ENCODE measurements around the gene NKAPL. TPM values are rescaled to one million over a fixed set of nuclear protein-coding genes. Genes with fewer than 3 reads are reported as not detected.

NKAPL gene
- polyA plus RNA-seq, 1 donor, result 0.90 TPM

- H3K4me3 ChIP-seq (ENCODE audit: low read length), result peak within 1 kb of the TSS; percentile 76
- peak; percentile 86 to 96 for DNase-seq
- H3K4me1 ChIP-seq (ENCODE audit: control insufficient read depth, insufficient read depth, low read length), result peaks cover 3% of the 10 kb centered on the region
- peak within 1 kb of the TSS; percentile 85 for H3K27ac ChIP-seq (ENCODE audit: low read length)
- H3K9me3 ChIP-seq (ENCODE audit: control insufficient read depth, low read depth, low read length), result no peaks in the 10 kb centered on the region
- peaks cover 8% of the 10 kb centered on the region for H3K27me3 ChIP-seq (ENCODE audit: control insufficient read depth, insufficient read depth, low read length)
- WGBS (ENCODE audit: insufficient coverage, low lambda C conversion rate), result 0% methylated on average over 5 of the region's 32 CpGs
- H3K36me3 ChIP-seq (ENCODE audit: control insufficient read depth, insufficient read depth, low read length), result peaks cover 7% of the 10 kb centered on the region
These were observed 8.0 kb downstream of the NKAPL start, which contains the start of gene ZSCAN26 for GRCh38 chr6:28266962-28267694. Gene ZSCAN26, plus strand, starts transcription at chr6:28267143. Its CDS starts 4,777 bp downstream, at chr6:28271920.

DNA sequence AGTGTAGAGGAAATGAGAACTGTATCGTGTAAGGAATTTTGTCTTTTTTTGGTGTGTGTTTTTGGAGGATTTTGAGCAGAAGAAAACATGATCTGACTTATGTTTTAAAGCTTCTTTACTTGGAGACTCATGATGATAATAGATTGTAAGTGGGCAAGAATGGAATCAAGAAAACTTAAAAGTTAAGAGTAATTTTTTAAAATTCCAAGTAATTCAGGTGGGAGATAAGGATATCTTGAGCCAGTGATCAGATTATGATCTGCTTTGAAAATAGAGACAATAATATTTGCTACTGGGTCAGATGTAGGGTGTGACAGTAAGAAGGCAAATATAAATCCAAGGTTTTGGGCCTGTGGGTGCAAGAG is 8.6 kb downstream of the NKAPL start:
- peak overlapping the region; percentile 85 for H3K27ac ChIP-seq (ENCODE audit: low read length)
- H3K4me3 ChIP-seq (ENCODE audit: low read length), result peak overlapping the region; percentile 76
- no peak for DNase-seq
- H3K9me3 ChIP-seq (ENCODE audit: control insufficient read depth, low read depth, low read length), result no peaks in the 10 kb centered on the region
- peaks cover 13% of the 10 kb centered on the region for H3K36me3 ChIP-seq (ENCODE audit: control insufficient read depth, insufficient read depth, low read length)
- peaks cover 3% of the 10 kb centered on the region for H3K4me1 ChIP-seq (ENCODE audit: control insufficient read depth, insufficient read depth, low read length)
- WGBS (ENCODE audit: insufficient coverage, low lambda C conversion rate), result 0% methylated on average over 1 of the region's 1 CpG
- H3K27me3 ChIP-seq (ENCODE audit: control insufficient read depth, insufficient read depth, low read length), result peaks cover 3% of the 10 kb centered on the region

- DNase-seq, result no peak
- H3K27ac ChIP-seq (ENCODE audit: low read length), result no peak overlapping the region
- peaks cover 29% of the 10 kb centered on the region for H3K36me3 ChIP-seq (ENCODE audit: control insufficient read depth, insufficient read depth, low read length)
- no peaks in the 10 kb centered on the region for H3K27me3 ChIP-seq (ENCODE audit: control insufficient read depth, insufficient read depth, low read length)
- H3K9me3 ChIP-seq (ENCODE audit: control insufficient read depth, low read depth, low read length), result no peaks in the 10 kb centered on the region
- H3K4me1 ChIP-seq (ENCODE audit: control insufficient read depth, insufficient read depth, low read length), result peaks cover 3% of the 10 kb centered on the region
- H3K4me3 ChIP-seq (ENCODE audit: low read length), result no peak overlapping the region
These were observed 10.4 kb downstream of the NKAPL start for GRCh38 chr6:28269492-28269891.

DNA sequence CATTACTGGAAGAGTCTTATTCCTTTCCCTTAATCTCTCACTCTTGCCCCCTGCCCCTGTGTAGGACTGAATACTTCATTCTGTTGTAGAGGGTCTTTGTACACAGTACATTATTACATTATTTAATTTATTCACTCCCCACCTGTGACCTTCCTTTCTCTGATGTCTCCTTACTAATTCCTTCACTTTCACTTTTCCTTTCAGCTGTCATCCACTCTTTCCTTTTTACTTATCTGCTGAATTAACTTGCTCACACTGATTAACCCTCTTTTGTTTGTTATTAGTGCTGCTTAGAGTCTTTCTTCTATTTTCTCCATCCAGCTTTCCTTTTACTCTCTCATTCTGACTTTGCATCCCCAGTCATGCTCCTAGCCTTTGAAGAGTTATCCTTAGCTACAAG is 15.8 kb downstream of the NKAPL start:
- Histone ChIP-seq H3K4me3 (ENCODE audit: low read length) (no peak overlapping the region), H3K27me3 (ENCODE audit: control insufficient read depth, insufficient read depth, low read length) (no peaks in the 10 kb centered on the region), H3K36me3 (ENCODE audit: control insufficient read depth, insufficient read depth, low read length) (peaks cover 54% of the 10 kb centered on the region), H3K4me1 (ENCODE audit: control insufficient read depth, insufficient read depth, low read length) (no peaks in the 10 kb centered on the region), H3K9me3 (ENCODE audit: control insufficient read depth, low read depth, low read length) (no peaks in the 10 kb centered on the region), H3K27ac (ENCODE audit: low read length) (no peak overlapping the region)
- DNase-seq, result no peak

DNA sequence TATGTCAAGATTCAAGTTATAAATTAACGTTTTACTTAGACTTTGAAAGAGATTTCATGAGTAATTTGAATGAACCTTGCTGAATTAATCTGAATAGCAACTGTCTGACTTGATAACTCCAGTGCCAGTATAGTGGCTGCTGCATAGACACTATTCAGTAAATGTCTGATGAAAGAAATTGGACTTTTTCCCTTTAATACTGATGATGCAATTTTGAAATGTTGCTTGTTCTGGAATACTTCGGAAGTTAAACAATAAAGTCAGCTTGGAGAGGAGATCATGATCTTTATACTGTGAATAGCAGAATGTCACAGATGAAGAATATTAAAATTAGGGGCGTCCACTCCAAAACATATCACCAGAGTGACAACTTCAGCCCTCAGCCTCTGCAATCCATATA is 18.6 kb downstream of the NKAPL start:
- H3K27me3 ChIP-seq (ENCODE audit: control insufficient read depth, insufficient read depth, low read length), result no peaks in the 10 kb centered on the region
- H3K36me3 ChIP-seq (ENCODE audit: control insufficient read depth, insufficient read depth, low read length), result peaks cover 40% of the 10 kb centered on the region
- H3K4me3 ChIP-seq (ENCODE audit: low read length), result no peak overlapping the region
- H3K27ac ChIP-seq (ENCODE audit: low read length), result no peak overlapping the region
- WGBS (ENCODE audit: insufficient coverage, low lambda C conversion rate), result 88% methylated on average over 1 of the region's 3 CpGs
- no peak for DNase-seq
- no peaks in the 10 kb centered on the region for H3K9me3 ChIP-seq (ENCODE audit: control insufficient read depth, low read depth, low read length)
- H3K4me1 ChIP-seq (ENCODE audit: control insufficient read depth, insufficient read depth, low read length), result no peaks in the 10 kb centered on the region

- no peaks in the 10 kb centered on the region for H3K9me3 ChIP-seq (ENCODE audit: control insufficient read depth, low read depth, low read length)
- no peaks in the 10 kb centered on the region for H3K4me1 ChIP-seq (ENCODE audit: control insufficient read depth, insufficient read depth, low read length)
- H3K4me3 ChIP-seq (ENCODE audit: low read length), result peak overlapping the region; percentile 52
- DNase-seq, result no peak
- WGBS (ENCODE audit: insufficient coverage, low lambda C conversion rate), result 40% methylated on average over 2 of the region's 3 CpGs
- H3K27me3 ChIP-seq (ENCODE audit: control insufficient read depth, insufficient read depth, low read length), result no peaks in the 10 kb centered on the region
- H3K27ac ChIP-seq (ENCODE audit: low read length), result no peak overlapping the region
- peaks cover 22% of the 10 kb centered on the region for H3K36me3 ChIP-seq (ENCODE audit: control insufficient read depth, insufficient read depth, low read length)
These were observed 21.6 kb downstream of the NKAPL start for GRCh38 chr6:28280595-28281287.

GRCh38 chr6:28281288-28282064 is 22.4 kb downstream of the NKAPL start, which contains the start of gene PGBD1:
Gene PGBD1, plus strand, starts transcription at chr6:28281572. Its CDS starts 2,242 bp downstream, at chr6:28283814.
- Histone ChIP-seq H3K4me3 (ENCODE audit: low read length) (peak within 1 kb of the TSS; percentile 52), H3K9me3 (ENCODE audit: control insufficient read depth, low read depth, low read length) (no peaks in the 10 kb centered on the region), H3K36me3 (ENCODE audit: control insufficient read depth, insufficient read depth, low read length) (peaks cover 14% of the 10 kb centered on the region), H3K27me3 (ENCODE audit: control insufficient read depth, insufficient read depth, low read length) (no peaks in the 10 kb centered on the region), H3K4me1 (ENCODE audit: control insufficient read depth, insufficient read depth, low read length) (no peaks in the 10 kb centered on the region), H3K27ac (ENCODE audit: low read length) (no peak within 1 kb of the TSS)
- peak; percentile 35 to 66 for DNase-seq
- WGBS (ENCODE audit: insufficient coverage, low lambda C conversion rate), result no CpG with 5 or more reads among the region's 50 CpGs

DNA sequence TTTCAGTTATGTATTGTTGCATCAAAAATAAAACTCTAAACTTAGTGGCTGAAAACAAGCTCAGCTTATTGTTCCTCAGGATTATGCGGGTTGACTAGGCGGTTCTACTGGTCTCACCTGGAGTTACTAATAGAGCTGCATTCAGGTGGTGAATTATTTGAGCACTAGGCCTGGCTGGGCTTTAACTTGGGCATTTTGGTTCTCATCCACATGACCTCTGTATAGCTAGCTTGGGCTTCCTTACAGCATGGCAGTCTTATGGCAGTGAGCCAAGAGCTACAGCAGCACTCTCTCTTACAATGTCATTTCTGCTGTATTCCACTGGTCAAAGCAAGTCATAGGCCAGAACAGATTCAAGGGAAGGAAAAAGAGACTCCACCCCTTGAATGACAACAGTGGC is 23.8 kb downstream of the NKAPL start:
- no CpG with 5 or more reads among the region's 2 CpGs for WGBS (ENCODE audit: insufficient coverage, low lambda C conversion rate)
- no peak overlapping the region for H3K27ac ChIP-seq (ENCODE audit: low read length)
- no peaks in the 10 kb centered on the region for H3K9me3 ChIP-seq (ENCODE audit: control insufficient read depth, low read depth, low read length)
- DNase-seq, result no peak
- peaks cover 15% of the 10 kb centered on the region for H3K36me3 ChIP-seq (ENCODE audit: control insufficient read depth, insufficient read depth, low read length)
- H3K4me1 ChIP-seq (ENCODE audit: control insufficient read depth, insufficient read depth, low read length), result no peaks in the 10 kb centered on the region
- no peaks in the 10 kb centered on the region for H3K27me3 ChIP-seq (ENCODE audit: control insufficient read depth, insufficient read depth, low read length)
- no peak overlapping the region for H3K4me3 ChIP-seq (ENCODE audit: low read length)

DNA sequence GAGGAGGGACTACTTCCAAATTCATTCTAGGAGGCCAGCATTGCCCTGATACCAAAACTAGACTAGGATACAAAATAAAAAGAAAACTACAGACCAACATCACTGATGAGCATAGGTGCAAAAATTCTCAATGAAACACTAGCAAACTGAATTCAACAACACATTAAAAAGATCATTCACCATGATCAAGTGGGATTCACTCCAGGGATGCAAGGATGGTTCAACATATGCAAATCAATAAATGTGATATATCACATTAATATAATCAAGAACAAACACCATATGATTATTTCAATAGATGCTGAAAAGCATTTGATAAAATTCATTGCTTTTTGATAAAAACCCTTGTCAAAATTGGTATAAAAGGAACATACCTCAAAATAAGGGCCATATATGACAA is 32.5 kb downstream of the NKAPL start:
- Histone ChIP-seq H3K36me3 (ENCODE audit: control insufficient read depth, insufficient read depth, low read length) (peaks cover 12% of the 10 kb centered on the region), H3K4me1 (ENCODE audit: control insufficient read depth, insufficient read depth, low read length) (no peaks in the 10 kb centered on the region), H3K27me3 (ENCODE audit: control insufficient read depth, insufficient read depth, low read length) (no peaks in the 10 kb centered on the region), H3K4me3 (ENCODE audit: low read length) (no peak overlapping the region), H3K27ac (ENCODE audit: low read length) (no peak overlapping the region), H3K9me3 (ENCODE audit: control insufficient read depth, low read depth, low read length) (no peaks in the 10 kb centered on the region)
- no peak for DNase-seq

DNA sequence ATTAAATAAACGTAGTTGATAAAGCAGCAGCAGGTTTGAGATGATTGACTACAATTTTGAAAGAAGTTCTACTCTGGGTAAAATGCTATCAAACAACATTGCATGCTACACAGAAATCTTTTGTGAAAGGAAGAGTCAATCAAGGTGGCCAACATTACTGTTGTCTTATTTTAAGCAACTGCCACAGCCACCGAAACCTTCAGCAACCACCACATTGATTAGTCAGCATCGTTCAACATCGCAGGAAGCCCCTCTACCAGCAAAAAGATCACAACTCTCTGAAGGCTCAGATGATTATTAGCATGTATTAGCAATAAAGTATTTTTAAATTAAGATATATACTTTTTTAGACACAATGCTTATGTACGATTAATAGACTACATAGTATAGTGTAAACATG is 36.2 kb downstream of the NKAPL start:
- no peak for DNase-seq
- H3K9me3 ChIP-seq (ENCODE audit: control insufficient read depth, low read depth, low read length), result no peaks in the 10 kb centered on the region
- no peak overlapping the region for H3K27ac ChIP-seq (ENCODE audit: low read length)
- H3K36me3 ChIP-seq (ENCODE audit: control insufficient read depth, insufficient read depth, low read length), result peaks cover 7% of the 10 kb centered on the region
- no peak overlapping the region for H3K4me3 ChIP-seq (ENCODE audit: low read length)
- no CpG with 5 or more reads among the region's 5 CpGs for WGBS (ENCODE audit: insufficient coverage, low lambda C conversion rate)
- no peaks in the 10 kb centered on the region for H3K4me1 ChIP-seq (ENCODE audit: control insufficient read depth, insufficient read depth, low read length)
- no peaks in the 10 kb centered on the region for H3K27me3 ChIP-seq (ENCODE audit: control insufficient read depth, insufficient read depth, low read length)
